HEK293 (cell line): ENCODE measurements around the gene GRB14.

Experiments
- BCL6B ChIP-seq: fragments of 450-650 bp; formaldehyde crosslinking; IDR thresholded peaks from 2 replicates; pipeline ENCODE4 v1.5.1; 2017; ENCODE audit warnings: missing biosample characterization, missing genetic modification characterization
- CTCF ChIP-seq: fragments of 450-650 bp; formaldehyde crosslinking; IDR thresholded peaks from 2 replicates; pipeline ENCODE4 v1.5.1; 2016; ENCODE audit warnings: missing biosample characterization, missing genetic modification characterization
- GLIS1 ChIP-seq: fragments of 450-650 bp; formaldehyde crosslinking; IDR thresholded peaks from 2 replicates; pipeline ENCODE4 v1.5.1; 2016; ENCODE audit warnings: missing biosample characterization, missing genetic modification characterization
- HOXA7 ChIP-seq: sonication (generic); formaldehyde crosslinking; IDR thresholded peaks from 2 replicates; pipeline ENCODE4 v1.8.1; 2022; ENCODE audit warnings: missing genetic modification reagents, borderline replicate concordance
- KLF8 ChIP-seq: fragments of 450-650 bp; formaldehyde crosslinking; IDR thresholded peaks from 2 replicates; pipeline ENCODE4 v1.5.1; 2016; ENCODE audit warnings: missing biosample characterization, missing genetic modification characterization
- PBX3 ChIP-seq: sonication (generic); formaldehyde crosslinking; IDR thresholded peaks from 2 replicates; pipeline ENCODE4 v1.8.1; 2022; ENCODE audit warnings: mild to moderate bottlenecking, moderate library complexity, missing genetic modification reagents
- SALL2 ChIP-seq: fragments of 450-650 bp; formaldehyde crosslinking; IDR thresholded peaks from 2 replicates; pipeline ENCODE4 v1.5.0; 2017; ENCODE audit warnings: missing biosample characterization, mild to moderate bottlenecking, missing genetic modification characterization, borderline replicate concordance
- ZBTB48 ChIP-seq: fragments of 450-650 bp; formaldehyde crosslinking; IDR thresholded peaks from 2 replicates; pipeline ENCODE4 v1.5.1; 2016; ENCODE audit warnings: missing biosample characterization, missing genetic modification characterization
- ZNF138 ChIP-seq: fragments of 450-650 bp; formaldehyde crosslinking; IDR thresholded peaks from 2 replicates; pipeline ENCODE4 v1.5.1; 2016; ENCODE audit warnings: missing biosample characterization, missing genetic modification characterization, borderline replicate concordance
- ZNF18 ChIP-seq: fragments of 450-650 bp; formaldehyde crosslinking; IDR thresholded peaks from 2 replicates; pipeline ENCODE4 v1.5.1; 2016; ENCODE audit warnings: missing biosample characterization, missing genetic modification characterization
- ZNF214 ChIP-seq: fragments of 450-650 bp; formaldehyde crosslinking; IDR thresholded peaks from 2 replicates; pipeline ENCODE4 v1.5.1; 2017; ENCODE audit warnings: missing biosample characterization, mild to moderate bottlenecking, missing genetic modification characterization, borderline replicate concordance
- ZNF266 ChIP-seq: fragments of 450-650 bp; formaldehyde crosslinking; IDR thresholded peaks from 2 replicates; pipeline ENCODE4 v1.5.1; 2016; ENCODE audit warnings: missing biosample characterization, missing genetic modification characterization, low read depth
- ZNF341 ChIP-seq: fragments of 450-650 bp; formaldehyde crosslinking; IDR thresholded peaks from 2 replicates; pipeline ENCODE4; 2016; ENCODE audit warnings: low read depth, missing biosample characterization, missing genetic modification characterization
- ZNF354C ChIP-seq: fragments of 450-650 bp; formaldehyde crosslinking; IDR thresholded peaks from 2 replicates; pipeline ENCODE4 v1.5.1; 2016; ENCODE audit warnings: missing biosample characterization, missing genetic modification characterization, low read depth, borderline replicate concordance
- ZNF473 ChIP-seq: fragments of 450-650 bp; formaldehyde crosslinking; IDR thresholded peaks from 2 replicates; pipeline ENCODE4 v1.5.1; 2017; ENCODE audit warnings: missing biosample characterization, missing genetic modification characterization
- ZNF571 ChIP-seq: fragments of 450-650 bp; formaldehyde crosslinking; IDR thresholded peaks from 2 replicates; pipeline ENCODE4 v1.5.0; 2017; ENCODE audit warnings: missing biosample characterization, missing genetic modification characterization
- ZNF610 ChIP-seq: fragments of 450-650 bp; formaldehyde crosslinking; IDR thresholded peaks from 2 replicates; pipeline ENCODE4 v1.5.1; 2016; ENCODE audit warnings: missing biosample characterization, missing genetic modification characterization, borderline replicate concordance
- ZNF623 ChIP-seq: fragments of 450-650 bp; formaldehyde crosslinking; IDR thresholded peaks from 2 replicates; pipeline ENCODE4 v1.5.1; 2016; ENCODE audit warnings: missing biosample characterization, missing genetic modification characterization
- ZNF629 ChIP-seq: fragments of 450-650 bp; formaldehyde crosslinking; IDR thresholded peaks from 2 replicates; pipeline ENCODE4 v1.5.1; 2017; ENCODE audit warnings: missing biosample characterization, missing genetic modification characterization
- ZNF660 ChIP-seq: fragments of 450-650 bp; IDR thresholded peaks from 2 replicates; pipeline ENCODE4 v1.5.1; 2018; ENCODE audit warnings: missing biosample characterization, mild to moderate bottlenecking, missing genetic modification characterization
- ZNF664 ChIP-seq: fragments of 450-650 bp; formaldehyde crosslinking; IDR thresholded peaks from 2 replicates; pipeline ENCODE4 v1.5.1; 2016; ENCODE audit warnings: missing biosample characterization, missing genetic modification characterization
- ZNF677 ChIP-seq: fragments of 450-650 bp; IDR thresholded peaks from 2 replicates; pipeline ENCODE4 v1.5.0; 2018; ENCODE audit warnings: missing biosample characterization, mild to moderate bottlenecking, missing genetic modification characterization, moderate library complexity
- ZNF843 ChIP-seq: fragments of 450-650 bp; formaldehyde crosslinking; IDR thresholded peaks from 2 replicates; pipeline ENCODE4 v1.5.1; 2016; ENCODE audit warnings: missing biosample characterization, missing genetic modification characterization
- ZSCAN30 ChIP-seq: fragments of 450-650 bp; IDR thresholded peaks from 2 replicates; pipeline ENCODE4 v1.5.1; 2018; ENCODE audit warnings: missing biosample characterization, mild to moderate bottlenecking, missing genetic modification characterization, moderate library complexity
- TF ChIP-seq, protein P1 (sequence below): fragments of 450-650 bp; formaldehyde crosslinking; IDR thresholded peaks from 2 replicates; pipeline ENCODE4 v1.5.0; 2017; ENCODE audit warnings: missing biosample characterization, missing genetic modification characterization, borderline replicate concordance
- TF ChIP-seq, protein P2 (sequence below): fragments of 450-650 bp; formaldehyde crosslinking; IDR thresholded peaks from 2 replicates; pipeline ENCODE4 v1.5.1; 2016; ENCODE audit warnings: missing biosample characterization, missing genetic modification characterization, low read depth
- TF ChIP-seq, protein P3 (sequence below): fragments of 450-650 bp; formaldehyde crosslinking; IDR thresholded peaks from 2 replicates; pipeline ENCODE4 v1.5.1; 2016; ENCODE audit warnings: missing biosample characterization, missing genetic modification characterization

Gene GRB14

GRCh38 chr2:164620873-164621763 is at the start of gene GRB14 (continued):
- peak; percentile 57; the same call in 1 of the 2 replicates for TF ChIP-seq CTCF (tag by site-specific recombination)
- no peak for TF ChIP-seq ZNF629 (tag by site-specific recombination)
- TF ChIP-seq ZNF18 (tag by site-specific recombination): no peak
- no peak for TF ChIP-seq ZNF214 (tag by site-specific recombination)
- no peak for TF ChIP-seq ZNF623 (tag by site-specific recombination)
- TF ChIP-seq ZNF664 (tag by site-specific recombination): no peak
- no peak for TF ChIP-seq HOXA7 (CRISPR knock-in tag)
- TF ChIP-seq, protein P1, sequence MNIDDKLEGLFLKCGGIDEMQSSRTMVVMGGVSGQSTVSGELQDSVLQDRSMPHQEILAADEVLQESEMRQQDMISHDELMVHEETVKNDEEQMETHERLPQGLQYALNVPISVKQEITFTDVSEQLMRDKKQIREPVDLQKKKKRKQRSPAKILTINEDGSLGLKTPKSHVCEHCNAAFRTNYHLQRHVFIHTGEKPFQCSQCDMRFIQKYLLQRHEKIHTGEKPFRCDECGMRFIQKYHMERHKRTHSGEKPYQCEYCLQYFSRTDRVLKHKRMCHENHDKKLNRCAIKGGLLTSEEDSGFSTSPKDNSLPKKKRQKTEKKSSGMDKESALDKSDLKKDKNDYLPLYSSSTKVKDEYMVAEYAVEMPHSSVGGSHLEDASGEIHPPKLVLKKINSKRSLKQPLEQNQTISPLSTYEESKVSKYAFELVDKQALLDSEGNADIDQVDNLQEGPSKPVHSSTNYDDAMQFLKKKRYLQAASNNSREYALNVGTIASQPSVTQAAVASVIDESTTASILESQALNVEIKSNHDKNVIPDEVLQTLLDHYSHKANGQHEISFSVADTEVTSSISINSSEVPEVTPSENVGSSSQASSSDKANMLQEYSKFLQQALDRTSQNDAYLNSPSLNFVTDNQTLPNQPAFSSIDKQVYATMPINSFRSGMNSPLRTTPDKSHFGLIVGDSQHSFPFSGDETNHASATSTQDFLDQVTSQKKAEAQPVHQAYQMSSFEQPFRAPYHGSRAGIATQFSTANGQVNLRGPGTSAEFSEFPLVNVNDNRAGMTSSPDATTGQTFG (tag by site-specific recombination): no peak
- TF ChIP-seq SALL2: no peak
- TF ChIP-seq, protein P2, sequence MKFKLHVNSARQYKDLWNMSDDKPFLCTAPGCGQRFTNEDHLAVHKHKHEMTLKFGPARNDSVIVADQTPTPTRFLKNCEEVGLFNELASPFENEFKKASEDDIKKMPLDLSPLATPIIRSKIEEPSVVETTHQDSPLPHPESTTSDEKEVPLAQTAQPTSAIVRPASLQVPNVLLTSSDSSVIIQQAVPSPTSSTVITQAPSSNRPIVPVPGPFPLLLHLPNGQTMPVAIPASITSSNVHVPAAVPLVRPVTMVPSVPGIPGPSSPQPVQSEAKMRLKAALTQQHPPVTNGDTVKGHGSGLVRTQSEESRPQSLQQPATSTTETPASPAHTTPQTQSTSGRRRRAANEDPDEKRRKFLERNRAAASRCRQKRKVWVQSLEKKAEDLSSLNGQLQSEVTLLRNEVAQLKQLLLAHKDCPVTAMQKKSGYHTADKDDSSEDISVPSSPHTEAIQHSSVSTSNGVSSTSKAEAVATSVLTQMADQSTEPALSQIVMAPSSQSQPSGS (tag by site-specific recombination): no peak
- no peak for TF ChIP-seq PBX3
- no peak for TF ChIP-seq ZSCAN30 (tag by site-specific recombination)
- peak; percentile 16; the same call in 1 of the 2 replicates for TF ChIP-seq ZNF341 (tag by site-specific recombination)
- TF ChIP-seq ZNF677 (tag by site-specific recombination): no peak
- TF ChIP-seq ZNF354C (tag by site-specific recombination): no peak
- no peak for TF ChIP-seq ZNF610 (tag by site-specific recombination)
- TF ChIP-seq GLIS1 (tag by site-specific recombination): peak; percentile 74
- no peak for TF ChIP-seq BCL6B (tag by site-specific recombination)
- TF ChIP-seq ZNF266 (tag by site-specific recombination): no peak
- TF ChIP-seq ZNF138 (tag by site-specific recombination): no peak
- no peak for TF ChIP-seq ZBTB48 (tag by site-specific recombination)
- no peak for TF ChIP-seq ZNF843 (tag by site-specific recombination)
- TF ChIP-seq, protein P3, sequence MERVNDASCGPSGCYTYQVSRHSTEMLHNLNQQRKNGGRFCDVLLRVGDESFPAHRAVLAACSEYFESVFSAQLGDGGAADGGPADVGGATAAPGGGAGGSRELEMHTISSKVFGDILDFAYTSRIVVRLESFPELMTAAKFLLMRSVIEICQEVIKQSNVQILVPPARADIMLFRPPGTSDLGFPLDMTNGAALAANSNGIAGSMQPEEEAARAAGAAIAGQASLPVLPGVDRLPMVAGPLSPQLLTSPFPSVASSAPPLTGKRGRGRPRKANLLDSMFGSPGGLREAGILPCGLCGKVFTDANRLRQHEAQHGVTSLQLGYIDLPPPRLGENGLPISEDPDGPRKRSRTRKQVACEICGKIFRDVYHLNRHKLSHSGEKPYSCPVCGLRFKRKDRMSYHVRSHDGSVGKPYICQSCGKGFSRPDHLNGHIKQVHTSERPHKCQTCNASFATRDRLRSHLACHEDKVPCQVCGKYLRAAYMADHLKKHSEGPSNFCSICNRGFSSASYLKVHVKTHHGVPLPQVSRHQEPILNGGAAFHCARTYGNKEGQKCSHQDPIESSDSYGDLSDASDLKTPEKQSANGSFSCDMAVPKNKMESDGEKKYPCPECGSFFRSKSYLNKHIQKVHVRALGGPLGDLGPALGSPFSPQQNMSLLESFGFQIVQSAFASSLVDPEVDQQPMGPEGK (tag by site-specific recombination): peak; percentile 71
- TF ChIP-seq ZNF660 (tag by site-specific recombination): no peak
- peak; percentile 70; the same call in 1 of the 2 replicates for TF ChIP-seq KLF8
- TF ChIP-seq ZNF473: no peak
- no peak for TF ChIP-seq ZNF571 (tag by site-specific recombination)
